Neutrophil (primary cell): ENCODE data around the gene ALDH6A1.

Source experiments
- H3K27ac ChIP-seq: fragments of 200-600 bp; sonication (generic); 2 replicates; pipeline ENCODE4 v1.5.1; 2016; ENCODE audit warnings: mild to moderate bottlenecking, moderate library complexity
- H3K27me3 ChIP-seq: fragments of 200-600 bp; sonication (generic); 2 replicates; pipeline ENCODE4 v1.6.0; 2016; ENCODE audit warnings: mild to moderate bottlenecking
- H3K36me3 ChIP-seq: fragments of 200-600 bp; sonication (generic); 2 replicates; pipeline ENCODE4 v1.5.1; 2017
- H3K4me1 ChIP-seq, 2 experiments: fragments of 200-600 bp in 1 of 2; sonication (generic) in 1 of 2; 1 replicate in 1 of 2; 2 replicates in 1 of 2; pipeline versions ENCODE4 v1.5.1 to v1.6.1; 2013 to 2016; ENCODE audit warnings: low read depth in 1 of 2, low read length in 1 of 2, mild to moderate bottlenecking in 1 of 2, moderate library complexity in 1 of 2; ENCODE audit not compliant: control insufficient read depth in 1 of 2, insufficient read depth in 1 of 2
- H3K4me3 ChIP-seq, 2 experiments: fragments of 200-600 bp in 1 of 2; sonication (generic) in 1 of 2; 1 replicate in 1 of 2; 2 replicates in 1 of 2; pipeline ENCODE4 v1.5.1; 2013 to 2016; ENCODE audit warnings: low read depth in 1 of 2, low read length in 1 of 2, mild to moderate bottlenecking in 1 of 2, moderate library complexity in 1 of 2
- H3K9me3 ChIP-seq: fragments of 200-600 bp; sonication (generic); 2 replicates; pipeline ENCODE4 v1.5.1; 2016
- TF ChIP-seq, protein P1 (sequence below): fragments of 200-600 bp; sonication (generic); IDR thresholded peaks from 2 replicates; pipeline ENCODE4 v1.5.1; 2016; ENCODE audit warnings: antibody characterized with exemption

Gene ALDH6A1

DNA sequence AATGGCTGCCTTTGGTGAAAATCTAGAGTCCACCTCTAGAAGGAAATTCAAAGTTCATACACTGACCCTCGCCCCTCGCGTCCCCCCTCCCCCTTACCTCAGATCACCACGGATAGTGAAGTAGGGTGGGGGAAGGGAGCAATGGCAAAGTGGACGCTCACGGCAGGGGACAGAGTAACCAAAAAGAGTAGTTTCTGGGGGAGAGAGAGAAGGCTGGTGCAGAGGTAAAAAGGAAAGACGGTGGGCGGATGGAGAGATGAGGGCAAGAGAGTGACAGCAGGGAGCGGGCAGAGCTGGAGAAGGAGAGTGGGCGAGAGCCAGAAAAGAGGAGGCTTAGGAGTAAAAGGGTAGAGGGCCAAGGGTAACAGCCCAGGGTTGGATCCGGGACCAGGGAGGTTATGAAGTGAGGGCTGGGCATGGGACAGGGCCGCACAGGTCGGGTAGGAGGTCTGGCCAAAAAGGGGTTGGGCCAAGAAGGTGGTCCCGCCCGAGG, 423 bp downstream of the ALDH6A1 start:
- Histone ChIP-seq H3K9me3 (no peaks in the 10 kb centered on the region), H3K27ac (peak overlapping the region; percentile 74), H3K36me3 (no peaks in the 10 kb centered on the region), H3K4me3 (peak overlapping the region; percentile 75 to 76), H3K4me1 (peaks cover 17 to 20% of the 10 kb centered on the region in 2 experiments), H3K27me3 (no peaks in the 10 kb centered on the region)
- TF ChIP-seq, protein P1, sequence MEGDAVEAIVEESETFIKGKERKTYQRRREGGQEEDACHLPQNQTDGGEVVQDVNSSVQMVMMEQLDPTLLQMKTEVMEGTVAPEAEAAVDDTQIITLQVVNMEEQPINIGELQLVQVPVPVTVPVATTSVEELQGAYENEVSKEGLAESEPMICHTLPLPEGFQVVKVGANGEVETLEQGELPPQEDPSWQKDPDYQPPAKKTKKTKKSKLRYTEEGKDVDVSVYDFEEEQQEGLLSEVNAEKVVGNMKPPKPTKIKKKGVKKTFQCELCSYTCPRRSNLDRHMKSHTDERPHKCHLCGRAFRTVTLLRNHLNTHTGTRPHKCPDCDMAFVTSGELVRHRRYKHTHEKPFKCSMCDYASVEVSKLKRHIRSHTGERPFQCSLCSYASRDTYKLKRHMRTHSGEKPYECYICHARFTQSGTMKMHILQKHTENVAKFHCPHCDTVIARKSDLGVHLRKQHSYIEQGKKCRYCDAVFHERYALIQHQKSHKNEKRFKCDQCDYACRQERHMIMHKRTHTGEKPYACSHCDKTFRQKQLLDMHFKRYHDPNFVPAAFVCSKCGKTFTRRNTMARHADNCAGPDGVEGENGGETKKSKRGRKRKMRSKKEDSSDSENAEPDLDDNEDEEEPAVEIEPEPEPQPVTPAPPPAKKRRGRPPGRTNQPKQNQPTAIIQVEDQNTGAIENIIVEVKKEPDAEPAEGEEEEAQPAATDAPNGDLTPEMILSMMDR: no peak

DNA sequence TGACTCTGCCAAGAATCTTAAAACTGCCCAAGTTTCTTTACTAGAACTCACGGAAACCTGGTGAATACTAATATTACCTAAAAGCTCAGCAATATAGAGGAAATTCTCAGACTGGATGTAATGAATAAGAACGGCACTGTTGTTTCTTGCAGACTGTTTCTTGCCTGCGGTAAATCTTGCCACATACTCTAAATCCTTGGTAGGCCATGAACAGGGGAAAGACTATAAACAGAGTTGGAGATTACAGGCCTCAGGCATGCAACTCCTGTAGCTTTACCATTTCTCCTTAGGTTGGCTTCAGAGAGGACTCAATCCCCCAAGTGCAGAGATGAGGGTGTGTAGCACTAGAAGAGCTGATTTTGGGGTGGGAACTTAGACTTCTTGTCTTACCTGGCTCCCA, 1.1 kb downstream of the ALDH6A1 start:
- H3K27me3 ChIP-seq: no peaks in the 10 kb centered on the region
- H3K4me3 ChIP-seq: no peak overlapping the region
- TF ChIP-seq, protein P1: no peak
- no peaks in the 10 kb centered on the region for H3K9me3 ChIP-seq
- peaks cover 17 to 20% of the 10 kb centered on the region in 2 experiments for H3K4me1 ChIP-seq
- no peak overlapping the region for H3K27ac ChIP-seq
- no peaks in the 10 kb centered on the region for H3K36me3 ChIP-seq

DNA sequence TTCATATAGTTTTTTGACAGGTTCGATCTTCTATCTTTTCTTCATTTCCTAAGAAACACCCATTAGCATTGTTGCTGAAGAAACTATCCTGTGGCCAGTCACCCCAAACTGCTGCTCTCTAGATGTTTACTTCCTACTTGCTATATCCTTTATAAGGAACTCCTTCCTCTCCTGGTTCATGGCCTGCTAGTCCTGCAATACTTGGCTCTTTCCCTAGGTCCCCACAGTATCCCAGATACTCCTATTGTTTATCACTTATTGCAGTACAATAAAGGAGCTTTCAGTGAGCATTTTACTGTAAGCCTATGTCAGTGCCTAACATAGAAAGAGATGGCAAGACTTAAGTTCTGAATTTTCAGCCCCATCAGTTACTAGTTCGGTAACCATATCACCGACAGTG, 2.8 kb downstream of the ALDH6A1 start:
- TF ChIP-seq, protein P1: no peak
- Histone ChIP-seq H3K4me3 (no peak overlapping the region), H3K27me3 (no peaks in the 10 kb centered on the region), H3K36me3 (no peaks in the 10 kb centered on the region), H3K27ac (no peak overlapping the region), H3K4me1 (peaks cover 17 to 20% of the 10 kb centered on the region in 2 experiments), H3K9me3 (no peaks in the 10 kb centered on the region)

DNA sequence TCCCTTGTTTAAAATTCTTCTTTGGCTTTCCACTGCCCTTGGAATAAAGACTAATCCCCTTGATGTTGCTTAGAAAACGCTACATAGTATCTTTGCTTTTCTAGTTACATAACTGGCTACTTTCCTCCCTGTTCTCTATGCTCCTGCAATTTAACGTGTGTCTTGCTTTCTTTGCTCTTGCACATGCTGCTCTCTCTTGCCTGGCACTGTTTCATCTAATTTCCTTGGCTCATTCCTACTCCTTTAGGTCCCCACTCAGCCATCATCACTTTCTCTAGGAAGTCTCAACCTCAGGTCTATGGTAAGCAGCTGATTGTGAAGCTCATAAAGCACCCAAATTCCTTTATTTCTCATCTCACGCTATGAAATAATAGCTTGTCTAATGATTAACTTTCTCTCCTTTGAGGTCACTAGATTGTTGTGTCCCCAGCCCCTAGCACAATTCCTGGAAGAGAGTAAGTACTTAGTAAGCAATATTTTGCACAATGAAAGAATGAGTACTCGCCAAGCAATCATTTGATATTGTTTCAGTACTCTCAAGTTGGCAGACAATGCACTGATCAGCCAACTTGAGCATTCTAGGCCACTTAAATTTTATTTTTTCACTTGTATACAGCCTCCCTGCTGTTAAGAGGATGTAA, 3.3 kb downstream of the ALDH6A1 start:
- H3K36me3 ChIP-seq: no peaks in the 10 kb centered on the region
- TF ChIP-seq, protein P1: no peak
- no peak overlapping the region for H3K27ac ChIP-seq
- H3K4me1 ChIP-seq: peaks cover 17 to 20% of the 10 kb centered on the region in 2 experiments
- no peak overlapping the region for H3K4me3 ChIP-seq
- H3K9me3 ChIP-seq: no peaks in the 10 kb centered on the region
- H3K27me3 ChIP-seq: no peaks in the 10 kb centered on the region

DNA sequence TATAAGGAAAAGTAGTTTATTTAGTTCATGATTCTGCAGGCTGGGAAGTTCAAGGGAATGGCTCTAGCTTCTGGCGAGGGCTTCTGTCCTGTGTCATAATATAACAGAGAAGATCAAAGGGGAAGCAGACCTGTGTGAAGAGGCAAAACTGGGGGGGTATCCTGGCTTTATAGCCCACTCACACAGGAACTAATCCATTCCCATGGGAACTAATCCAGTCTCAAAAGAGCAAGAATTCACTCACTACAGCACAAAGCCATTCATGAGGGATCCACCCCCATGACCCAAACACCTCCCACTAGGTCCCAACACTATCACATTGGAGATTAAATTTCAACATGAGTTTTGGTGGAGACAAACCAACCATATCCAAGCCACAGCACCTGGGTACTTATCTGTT, 6.9 kb downstream of the ALDH6A1 start:
- H3K4me3 ChIP-seq: no peak overlapping the region
- H3K27me3 ChIP-seq: no peaks in the 10 kb centered on the region
- H3K9me3 ChIP-seq: no peaks in the 10 kb centered on the region
- H3K4me1 ChIP-seq: no peaks in the 10 kb centered on the region
- TF ChIP-seq, protein P1: no peak
- peaks cover 2% of the 10 kb centered on the region for H3K36me3 ChIP-seq
- H3K27ac ChIP-seq: no peak overlapping the region
